Measurements from ENCODE around the gene DDX54. TPM values are rescaled to one million over a fixed set of nuclear protein-coding genes. Genes with fewer than 3 reads are reported as not detected.

Gene DDX54
- total and polyA plus RNA-seq, 2 of the 8 experiments (the other 6 are each of a cell fraction or from before 2014, with no cell fraction given) = 64.9 to 113 TPM

GRCh38 chr12:113109360-113109759 is 75.9 kb downstream of the DDX54 start:
- H4K8ac ChIP-seq (ENCODE audit: extremely low read depth, insufficient read depth, low read length) = no peak overlapping the region
- TF ChIP-seq SIRT6 (IDR thresholded peaks at IDR 0.05; ENCODE audit: low read length) (no peak), EZH2 (IDR thresholded peaks at IDR 0.05; ENCODE audit: low read depth, low read length, severe bottlenecking) (no peak)

More at GRCh38 chr12:113109360-113109759, 75.9 kb downstream of the DDX54 start:
- no peak overlapping the region for H3K4me2 ChIP-seq (ENCODE audit: insufficient read depth in 1 of 2, low read depth in 2 of 2, low read length in 2 of 2)
- H3K9me3 ChIP-seq (ENCODE audit: insufficient read depth in 2 of 2, low read depth in 1 of 2, low read length in 1 of 2) = no peaks in the 10 kb centered on the region
- H3K9ac ChIP-seq (replicated peaks in 1 of 4; ENCODE audit: extremely low read depth in 1 of 4, low read depth in 3 of 4, low read length in 3 of 4) = no peak overlapping the region
- no peak overlapping the region for H2AK5ac ChIP-seq (ENCODE audit: low read depth, low read length)
- H3K79me2 ChIP-seq (ENCODE audit: control insufficient read depth in 1 of 2, insufficient read depth in 2 of 2, low read length in 2 of 2) = no peaks in the 10 kb centered on the region
- no peak overlapping the region for H3K27ac ChIP-seq (ENCODE audit: low read depth, low read length)
- H3K56ac ChIP-seq (replicated peaks; ENCODE audit: insufficient read length, low read depth, low read length) = no peak overlapping the region
- no peak overlapping the region for H4K5ac ChIP-seq (ENCODE audit: insufficient read length, low read depth, low read length)
- no peak overlapping the region for H2BK12ac ChIP-seq (ENCODE audit: low read depth, low read length)
- H4K91ac ChIP-seq (replicated peaks; ENCODE audit: insufficient read length, low read length) = no peak overlapping the region
- CTCF ChIA-PET (ENCODE audit: partially characterized antibody) = interaction anchor here (1.0 to 2.0 kb wide), 10 partner anchors 11 to 118 kb away, joined by 3 to 9 read pairs (median 4); no protein-coding TSS in a partner anchor
- H2BK20ac ChIP-seq (ENCODE audit: low read length) = no peak overlapping the region
- H3K23ac ChIP-seq (ENCODE audit: insufficient read length) = no peak overlapping the region
- no peak for FAIRE-seq
- DNase-seq (ENCODE audit: low read depth in 1 of 2, low spot score in 2 of 2) = no peak
- no peak overlapping the region for H3K4me3 ChIP-seq (ENCODE audit: extremely low read depth in 1 of 4, insufficient read depth in 2 of 4, low read depth in 3 of 4, low read length in 4 of 4)
- 88% methylated on average over 5 of the region's 5 CpGs; no CpG with 5 or more reads in 1 of the 2 experiments for WGBS, 2 experiments (ENCODE audit: extremely low coverage in 1 of 2, insufficient coverage in 1 of 2, insufficient read length in 1 of 2, insufficient replicate concordance in 2 of 2, low coverage in 1 of 2, low lambda C conversion rate in 2 of 2, missing lambda C conversion rate in 1 of 2)
- no peak overlapping the region for H2BK120ac ChIP-seq (replicated peaks; ENCODE audit: low read depth, low read length)
- no peak overlapping the region for H3K14ac ChIP-seq (ENCODE audit: insufficient read length)
- POLR2A ChIA-PET (ENCODE audit: partially characterized antibody) = interaction anchor here (0.6 to 1.1 kb wide), 4 partner anchors 9 to 45 kb away, joined by 3 to 4 read pairs (median 3); no protein-coding TSS in a partner anchor
- no peaks in the 10 kb centered on the region for H3K79me1 ChIP-seq (ENCODE audit: low read depth, low read length)
- peaks cover 0 to 3% (median 0%) of the 10 kb centered on the region in 4 experiments; a peak in 1 of 7 replicates for H3K4me1 ChIP-seq (replicated peaks in 1 of 4; ENCODE audit: control insufficient read depth in 3 of 4, insufficient read depth in 4 of 4, low read length in 3 of 4)
- H3K27me3 ChIP-seq (replicated peaks in 1 of 4; ENCODE audit: control insufficient read depth in 3 of 4, extremely low read depth in 1 of 4, insufficient read depth in 3 of 4, low read length in 3 of 4) = 0 out of 7 replicates have a peak, but pooled peaks cover 0 to 2% (median 0%) of the 10 kb centered on the region in 4 experiments
- H3K23me2 ChIP-seq (ENCODE audit: low read depth, low read length) = no peaks in the 10 kb centered on the region
- no peak overlapping the region for H3K4ac ChIP-seq (replicated peaks; ENCODE audit: insufficient read length, low read depth, low read length)
- H2BK15ac ChIP-seq (ENCODE audit: low read length) = no peak overlapping the region
- no peaks in the 10 kb centered on the region for H3K36me3 ChIP-seq (ENCODE audit: control insufficient read depth in 2 of 4, insufficient read depth in 4 of 4, low read length in 3 of 4)
- H2AFZ ChIP-seq (ENCODE audit: low read length) = no peak overlapping the region
- no peak overlapping the region for H2BK5ac ChIP-seq (ENCODE audit: low read depth, low read length)
- H4K20me1 ChIP-seq (replicated peaks in 1 of 2; ENCODE audit: control insufficient read depth in 1 of 2, insufficient read depth in 2 of 2, low read length in 2 of 2) = no peaks in the 10 kb centered on the region
- no peak overlapping the region for H3K18ac ChIP-seq (ENCODE audit: extremely low read depth, low read length)
